GM12892 (cell line): ENCODE measurements around the gene DOK7.

Source experiments
- POLR2A ChIP-seq: IDR thresholded peaks from 2 replicates; pipeline ENCODE4 v1.6.1; 2011; ENCODE audit warnings: low read depth, low read length, control low read depth
- POLR2AphosphoS5 ChIP-seq: IDR thresholded peaks from 2 replicates; pipeline ENCODE4 v1.6.1; 2011; ENCODE audit warnings: low read depth, low read length, control low read depth
- TAF1 ChIP-seq: IDR thresholded peaks from 2 replicates; pipeline ENCODE4 v1.6.1; 2011; ENCODE audit warnings: low read depth, mild to moderate bottlenecking, control low read depth, low read length, borderline replicate concordance

DNA sequence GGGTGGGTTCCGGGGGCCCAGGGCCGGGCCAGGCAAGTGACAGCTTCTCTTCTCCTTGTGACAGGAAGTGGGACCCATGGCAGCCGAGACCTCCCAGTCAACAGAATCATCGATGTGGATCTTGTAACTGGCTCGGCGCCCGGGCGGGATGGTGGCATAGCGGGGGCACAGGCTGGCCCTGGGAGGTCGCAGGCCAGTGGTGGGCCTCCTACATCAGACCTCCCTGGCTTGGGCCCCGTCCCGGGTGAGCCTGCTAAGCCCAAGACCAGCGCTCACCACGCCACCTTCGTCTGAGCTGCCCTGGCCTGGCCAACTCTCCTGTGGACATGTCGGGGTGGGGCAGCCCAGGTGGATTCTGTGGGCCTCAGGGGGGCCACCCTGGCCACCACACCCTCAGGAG is 23.7 kb upstream of the DOK7 start:
- TF ChIP-seq POLR2A = no peak
- TF ChIP-seq POLR2AphosphoS5 = no peak
- no peak for TF ChIP-seq TAF1
